Measurements from ENCODE around the gene LBX1.

The LBX1 gene

GRCh38 chr10:101267290-101267680, 38.0 kb upstream of the LBX1 start:
- CTCF ChIA-PET = interaction anchor here (1.0 to 11.0 kb wide), 5 partner anchors 29 to 303 kb away, joined by 3 to 54 read pairs (median 3); no protein-coding TSS in a partner anchor
- POLR2A ChIA-PET = no interaction called here

GRCh38 chr10:101266381-101267289, 37.4 kb upstream of the LBX1 start:
- CTCF ChIA-PET = interaction anchor here (0.7 to 11.0 kb wide), 7 partner anchors 10 to 304 kb away, joined by 3 to 54 read pairs (median 3); no protein-coding TSS in a partner anchor
- TF ChIP-seq CTCF (IDR thresholded peaks at IDR 0.05; ENCODE audit: control extremely low read depth, extremely low read depth, low read depth, missing control alignments) = no peak
- DNase-seq (ENCODE audit: extremely low spot score) = no peak
- POLR2A ChIA-PET = no interaction called here

More at GRCh38 chr10:101267290-101267680, 38.0 kb upstream of the LBX1 start:
- no peak for TF ChIP-seq CTCF (IDR thresholded peaks at IDR 0.05; ENCODE audit: control extremely low read depth, extremely low read depth, low read depth, missing control alignments)
- no peak for DNase-seq (ENCODE audit: extremely low spot score)

GRCh38 chr10:101263150-101263752, 34.0 kb upstream of the LBX1 start:
- no peak for TF ChIP-seq CTCF (IDR thresholded peaks at IDR 0.05; ENCODE audit: control extremely low read depth, extremely low read depth, low read depth, missing control alignments)
- DNase-seq (ENCODE audit: extremely low spot score) = no peak
- ChIA-PET POLR2A (no interaction called here), CTCF (interaction anchor here (4.7 to 11.0 kb wide), 2 partner anchors 11 to 307 kb away, joined by 35 to 54 read pairs; no protein-coding TSS in a partner anchor)

GRCh38 chr10:101262147-101262546, 32.9 kb upstream of the LBX1 start:
- ChIA-PET POLR2A (no interaction called here), CTCF (interaction anchor here (4.7 kb wide), 1 partner anchor 12 kb away, joined by 35 read pairs; no protein-coding TSS in a partner anchor)
- DNase-seq (ENCODE audit: extremely low spot score) = no peak
- TF ChIP-seq CTCF (IDR thresholded peaks at IDR 0.05; ENCODE audit: control extremely low read depth, extremely low read depth, low read depth, missing control alignments) = no peak

- TF ChIP-seq CTCF (IDR thresholded peaks at IDR 0.05; ENCODE audit: control extremely low read depth, extremely low read depth, low read depth, missing control alignments) = no peak
- ChIA-PET POLR2A (no interaction called here), CTCF (interaction anchor here (4.7 kb wide), 1 partner anchor 13 kb away, joined by 35 read pairs; no protein-coding TSS in a partner anchor)
- DNase-seq (ENCODE audit: extremely low spot score) = no peak
Measured at GRCh38 chr10:101261702-101262101, 32.4 kb upstream of the LBX1 start.

- ChIA-PET POLR2A (no interaction called here), CTCF (interaction anchor here (0.7 to 4.7 kb wide), 4 partner anchors 13 to 309 kb away, joined by 3 to 35 read pairs (median 6); no protein-coding TSS in a partner anchor)
- DNase-seq (ENCODE audit: extremely low spot score) = no peak
- no peak for TF ChIP-seq CTCF (IDR thresholded peaks at IDR 0.05; ENCODE audit: control extremely low read depth, extremely low read depth, low read depth, missing control alignments)
Measured at GRCh38 chr10:101260764-101261481, 31.7 kb upstream of the LBX1 start.

All from GM10248 (cell line).